Immature natural killer cell (primary cell): ENCODE data around the gene NAT10. TPM values are rescaled to one million over a fixed set of nuclear protein-coding genes. Genes with fewer than 3 reads are reported as not detected.
"Not testable (repeated sequence)": the region's sequence is repeated elsewhere in the genome, so short reads cannot be mapped to it uniquely, and the experiment has no call there.

Experiments
- DNase-seq, 3 donors: peaks; one replicate each; pipeline ENCODE4 v3.0.0; 2022; ENCODE audit warnings: mixed read lengths in 1 of 3
- H3K27ac Mint-ChIP-seq, 6 donors: one replicate each; pipeline ENCODE4 v1.8.0; 2020; ENCODE audit warnings: mixed read lengths in 6 of 6, mild to moderate bottlenecking in 5 of 6, inconsistent platforms in 4 of 6, moderate library complexity in 3 of 6
- H3K27me3 Mint-ChIP-seq, 3 donors: one replicate each; pipeline ENCODE4 v1.8.0; 2020 to 2021; ENCODE audit warnings: low read depth in 3 of 3, mild to moderate bottlenecking in 3 of 3, mixed read lengths in 3 of 3, moderate library complexity in 3 of 3, inconsistent platforms in 1 of 3
- H3K36me3 Mint-ChIP-seq, 3 donors: one replicate each; pipeline ENCODE4 v1.8.0; 2020; ENCODE audit warnings: mixed read lengths in 3 of 3, inconsistent platforms in 2 of 3, mild to moderate bottlenecking in 2 of 3
- H3K4me1 Mint-ChIP-seq, 2 donors: one replicate each; pipeline ENCODE4 v1.8.0; 2020; ENCODE audit warnings: inconsistent platforms in 2 of 2, mild to moderate bottlenecking in 2 of 2, mixed read lengths in 2 of 2, moderate library complexity in 1 of 2
- H3K4me3 Mint-ChIP-seq, 5 donors: one replicate each; pipeline ENCODE4 v1.8.0; 2020; ENCODE audit warnings: mild to moderate bottlenecking in 5 of 5, mixed read lengths in 5 of 5, inconsistent platforms in 3 of 5, moderate library complexity in 3 of 5
- H3K9me3 Mint-ChIP-seq, 6 donors: one replicate each; pipeline ENCODE4 v1.8.0; 2020; ENCODE audit warnings: mild to moderate bottlenecking in 6 of 6, mixed read lengths in 6 of 6, inconsistent platforms in 4 of 6, moderate library complexity in 3 of 6
- polyA plus RNA-seq, 3 donors: library from polyadenylated mRNA; unstranded; fragments of 300-500 nt; fragmentation: Illumina TruSeq; gene quantifications; one replicate each; pipeline ENCODE4 v1.2.3, GENCODE V29; 2021

NAT10 gene
- polyA plus RNA-seq, 3 donors from 2014 or later: 7.7 to 31.8 (median 16.8) TPM

- H3K36me3 Mint-ChIP-seq: no peaks in the 10 kb centered on the region
- peak overlapping the region; percentile 9 to 73 (median 62) for H3K4me3 Mint-ChIP-seq
- peaks cover 0 to 5% of the 10 kb centered on the region in 2 donors for H3K4me1 Mint-ChIP-seq
- no peak overlapping the region for H3K27ac Mint-ChIP-seq
- H3K27me3 Mint-ChIP-seq: peaks cover 2 to 4% (median 3%) of the 10 kb centered on the region in 3 donors
- peak; percentile 65 to 72 (median 71) for DNase-seq
- no peaks in the 10 kb centered on the region for H3K9me3 Mint-ChIP-seq
Observed at GRCh38 chr11:34174412-34175041, 69.1 kb downstream of the NAT10 start.

- no peaks in the 10 kb centered on the region for H3K36me3 Mint-ChIP-seq
- no peaks in the 10 kb centered on the region for H3K9me3 Mint-ChIP-seq
- no peak overlapping the region for H3K27ac Mint-ChIP-seq
Observed at GRCh38 chr11:34175284-34176019, 70.0 kb downstream of the NAT10 start.

GRCh38 chr11:34176751-34177209 is 71.4 kb downstream of the NAT10 start:
- no peak for DNase-seq
- Mint-ChIP-seq H3K9me3 (no peaks in the 10 kb centered on the region), H3K4me1 (peaks cover 0 to 5% of the 10 kb centered on the region in 2 donors), H3K4me3 (no peak overlapping the region), H3K27ac (no peak overlapping the region), H3K36me3 (no peaks in the 10 kb centered on the region), H3K27me3 (peaks cover 0 to 4% (median 3%) of the 10 kb centered on the region in 3 donors)

More at GRCh38 chr11:34175284-34176019, 70.0 kb downstream of the NAT10 start:
- Mint-ChIP-seq H3K4me1 (peaks cover 0 to 5% of the 10 kb centered on the region in 2 donors), H3K27me3 (peaks cover 2 to 4% (median 3%) of the 10 kb centered on the region in 3 donors), H3K4me3 (peak overlapping the region in 1 of 5 donors; percentile 38)
- DNase-seq: no peak

GRCh38 chr11:34178209-34178821 is 72.9 kb downstream of the NAT10 start:
- Mint-ChIP-seq H3K4me3 (no peak overlapping the region), H3K4me1 (peaks cover 0 to 5% of the 10 kb centered on the region in 2 donors), H3K27ac (no peak overlapping the region), H3K27me3 (peaks cover 0 to 3% (median 0%) of the 10 kb centered on the region in 3 donors), H3K9me3 (no peaks in the 10 kb centered on the region), H3K36me3 (no peaks in the 10 kb centered on the region)
- DNase-seq: no peak

GRCh38 chr11:34179026-34179675 is 73.7 kb downstream of the NAT10 start:
- H3K27ac Mint-ChIP-seq: no peak overlapping the region
- H3K27me3 Mint-ChIP-seq: peaks cover 0 to 3% (median 0%) of the 10 kb centered on the region in 3 donors
- DNase-seq: no peak
- no peak overlapping the region for H3K4me3 Mint-ChIP-seq
- H3K4me1 Mint-ChIP-seq: peaks cover 0 to 1% of the 10 kb centered on the region in 2 donors
- no peaks in the 10 kb centered on the region for H3K36me3 Mint-ChIP-seq
- H3K9me3 Mint-ChIP-seq: no peaks in the 10 kb centered on the region

- H3K27ac Mint-ChIP-seq: no peak overlapping the region
- H3K4me3 Mint-ChIP-seq: no peak overlapping the region
- peaks cover 0 to 3% (median 0%) of the 10 kb centered on the region in 3 donors for H3K27me3 Mint-ChIP-seq
- H3K4me1 Mint-ChIP-seq: no peaks in the 10 kb centered on the region
- no peak for DNase-seq
- no peaks in the 10 kb centered on the region for H3K9me3 Mint-ChIP-seq
- H3K36me3 Mint-ChIP-seq: no peaks in the 10 kb centered on the region
Observed at GRCh38 chr11:34180040-34180813, 74.8 kb downstream of the NAT10 start.

- not testable (repeated sequence) for DNase-seq, H3K4me1 Mint-ChIP-seq, H3K27ac Mint-ChIP-seq, H3K27me3 Mint-ChIP-seq, H3K4me3 Mint-ChIP-seq, H3K9me3 Mint-ChIP-seq, H3K36me3 Mint-ChIP-seq
Observed at GRCh38 chr11:34180814-34181165, 75.4 kb downstream of the NAT10 start.

GRCh38 chr11:34181251-34181650 is 75.8 kb downstream of the NAT10 start:
- H3K9me3 Mint-ChIP-seq: no peaks in the 10 kb centered on the region
- no peak overlapping the region for H3K27ac Mint-ChIP-seq
- DNase-seq: no peak
- H3K27me3 Mint-ChIP-seq: peaks cover 0 to 3% (median 0%) of the 10 kb centered on the region in 3 donors
- H3K36me3 Mint-ChIP-seq: no peaks in the 10 kb centered on the region
- no peaks in the 10 kb centered on the region for H3K4me1 Mint-ChIP-seq
- no peak overlapping the region for H3K4me3 Mint-ChIP-seq

- Mint-ChIP-seq H3K4me1 (no peaks in the 10 kb centered on the region), H3K27me3 (no peaks in the 10 kb centered on the region), H3K36me3 (no peaks in the 10 kb centered on the region), H3K27ac (no peak overlapping the region), H3K4me3 (no peak overlapping the region), H3K9me3 (no peaks in the 10 kb centered on the region)
- no peak for DNase-seq
Observed at GRCh38 chr11:34181856-34182405, 76.5 kb downstream of the NAT10 start.

GRCh38 chr11:34182425-34182824 is 77.0 kb downstream of the NAT10 start:
- H3K27ac Mint-ChIP-seq: no peak overlapping the region
- no peaks in the 10 kb centered on the region for H3K36me3 Mint-ChIP-seq
- DNase-seq: no peak

GRCh38 chr11:34182921-34183685 is 77.7 kb downstream of the NAT10 start:
- Mint-ChIP-seq H3K27me3 (no peaks in the 10 kb centered on the region), H3K4me1 (no peaks in the 10 kb centered on the region), H3K36me3 (no peaks in the 10 kb centered on the region), H3K9me3 (no peaks in the 10 kb centered on the region), H3K27ac (no peak overlapping the region), H3K4me3 (no peak overlapping the region)
- DNase-seq: no peak

More at GRCh38 chr11:34182425-34182824, 77.0 kb downstream of the NAT10 start:
- Mint-ChIP-seq H3K4me1 (no peaks in the 10 kb centered on the region), H3K9me3 (no peaks in the 10 kb centered on the region), H3K27me3 (no peaks in the 10 kb centered on the region), H3K4me3 (no peak overlapping the region)

GRCh38 chr11:34183848-34184391 is 78.5 kb downstream of the NAT10 start:
- no peaks in the 10 kb centered on the region for H3K4me1 Mint-ChIP-seq

More at GRCh38 chr11:34183848-34184391, 78.5 kb downstream of the NAT10 start:
- no peaks in the 10 kb centered on the region for H3K36me3 Mint-ChIP-seq
- no peaks in the 10 kb centered on the region for H3K9me3 Mint-ChIP-seq
- DNase-seq: no peak
- H3K27ac Mint-ChIP-seq: no peak overlapping the region
- H3K4me3 Mint-ChIP-seq: no peak overlapping the region
- H3K27me3 Mint-ChIP-seq: no peaks in the 10 kb centered on the region
